ENCODE data around the gene CACNA1C. TPM values are rescaled to one million over a fixed set of nuclear protein-coding genes. Genes with fewer than 3 reads are reported as not detected.

Gene CACNA1C
- total RNA-seq, 1 donor from 2014 or later, result 11.7 TPM

GRCh38 chr12:2651068-2651965, 598.5 kb downstream of the CACNA1C start:
- H3K4me3 Mint-ChIP-seq (ENCODE audit: low read depth), result no peak overlapping the region
- no peaks in the 10 kb centered on the region for H3K9me3 Mint-ChIP-seq (ENCODE audit: low read depth)
- no peaks in the 10 kb centered on the region for H3K4me1 Mint-ChIP-seq (ENCODE audit: low read depth)
- peaks cover 10% of the 10 kb centered on the region for H3K27me3 Mint-ChIP-seq
- no peaks in the 10 kb centered on the region for H3K36me3 Mint-ChIP-seq (ENCODE audit: insufficient read depth)
- no peak for TF ChIP-seq CTCF (IDR thresholded peaks at IDR 0.05; ENCODE audit: unreplicated experiment)
- no peak overlapping the region for H3K27ac Mint-ChIP-seq
- DNase-seq (ENCODE audit: low spot score, unreplicated experiment), result no peak

GRCh38 chr12:2652011-2652400, 599.2 kb downstream of the CACNA1C start:
- Mint-ChIP-seq H3K27me3 (peaks cover 10% of the 10 kb centered on the region), H3K9me3 (ENCODE audit: low read depth) (peaks cover 5% of the 10 kb centered on the region), H3K27ac (no peak overlapping the region), H3K36me3 (ENCODE audit: insufficient read depth) (no peaks in the 10 kb centered on the region), H3K4me3 (ENCODE audit: low read depth) (no peak overlapping the region), H3K4me1 (ENCODE audit: low read depth) (no peaks in the 10 kb centered on the region)
- no peak for TF ChIP-seq CTCF (IDR thresholded peaks at IDR 0.05; ENCODE audit: unreplicated experiment)
- no peak for DNase-seq (ENCODE audit: low spot score, unreplicated experiment)

- H3K27me3 Mint-ChIP-seq, result peaks cover 10% of the 10 kb centered on the region
- H3K4me1 Mint-ChIP-seq (ENCODE audit: low read depth), result no peaks in the 10 kb centered on the region
- no peak for DNase-seq (ENCODE audit: low spot score, unreplicated experiment)
- peaks cover 6% of the 10 kb centered on the region for H3K9me3 Mint-ChIP-seq (ENCODE audit: low read depth)
- H3K36me3 Mint-ChIP-seq (ENCODE audit: insufficient read depth), result no peaks in the 10 kb centered on the region
- no peak overlapping the region for H3K4me3 Mint-ChIP-seq (ENCODE audit: low read depth)
- no peak overlapping the region for H3K27ac Mint-ChIP-seq
- no peak for TF ChIP-seq CTCF (IDR thresholded peaks at IDR 0.05; ENCODE audit: unreplicated experiment)
Observed at GRCh38 chr12:2652401-2653081, 599.8 kb downstream of the CACNA1C start.

- Mint-ChIP-seq H3K36me3 (ENCODE audit: insufficient read depth) (no peaks in the 10 kb centered on the region), H3K27ac (no peak overlapping the region)
- DNase-seq (ENCODE audit: low spot score, unreplicated experiment), result no peak
Observed at GRCh38 chr12:2653461-2653965, 600.7 kb downstream of the CACNA1C start.

More at GRCh38 chr12:2653461-2653965, 600.7 kb downstream of the CACNA1C start:
- Mint-ChIP-seq H3K9me3 (ENCODE audit: low read depth) (peaks cover 6% of the 10 kb centered on the region), H3K27me3 (peaks cover 10% of the 10 kb centered on the region), H3K4me3 (ENCODE audit: low read depth) (no peak overlapping the region), H3K4me1 (ENCODE audit: low read depth) (no peaks in the 10 kb centered on the region)
- TF ChIP-seq CTCF (IDR thresholded peaks at IDR 0.05; ENCODE audit: unreplicated experiment), result no peak

Data from progenitor cell of endocrine pancreas (in vitro differentiated cells).